HEK293T (cell line): ENCODE data around the gene FAM13C.

Experiments used
- CTCF ChIA-PET: fragments of 350-600 bp; formaldehyde crosslinking; extraction: SDS; loops from one replicate; lab custom pipeline; 2021; ENCODE audit warnings: antibody characterized with exemption, inconsistent platforms; lab: Yijun Ruan, JAX
- POLR2A ChIA-PET: fragments of 350-600 bp; formaldehyde crosslinking; extraction: SDS; loops from one replicate; lab custom pipeline; 2020; ENCODE audit warnings: antibody characterized with exemption, inconsistent platforms; lab: Yijun Ruan, JAX
- DNase-seq: peaks from one replicate; pipeline ENCODE4 v3.0.0; 2012; ENCODE audit warnings: mixed read lengths; ENCODE audit errors: extremely low spot score
- ARNT ChIP-seq: fragments of 450-650 bp; IDR thresholded peaks from 2 replicates; pipeline ENCODE4 v1.6.1; 2017; ENCODE audit warnings: mild to moderate bottlenecking
- BHLHE40 ChIP-seq: fragments of 450-650 bp; IDR thresholded peaks from 2 replicates; pipeline ENCODE4 v1.6.1; 2016; ENCODE audit warnings: mild to moderate bottlenecking, moderate library complexity, borderline replicate concordance
- CTBP1 ChIP-seq: fragments of 450-650 bp; IDR thresholded peaks from 2 replicates; pipeline ENCODE4 v1.6.1; 2016; ENCODE audit warnings: borderline replicate concordance
- ELF4 ChIP-seq: fragments of 450-650 bp; IDR thresholded peaks from 2 replicates; pipeline ENCODE4 v1.6.1; 2017; ENCODE audit warnings: antibody characterized with exemption
- FOXA1 ChIP-seq: fragments of 450-650 bp; IDR thresholded peaks from 2 replicates; pipeline ENCODE4 v1.6.1; 2016; ENCODE audit warnings: mild to moderate bottlenecking
- FOXK2 ChIP-seq: fragments of 450-650 bp; IDR thresholded peaks from 2 replicates; pipeline ENCODE4 v1.6.1; 2016; ENCODE audit warnings: mild to moderate bottlenecking
- FOXM1 ChIP-seq: fragments of 450-650 bp; IDR thresholded peaks from 2 replicates; pipeline ENCODE4 v1.6.1; 2017; ENCODE audit warnings: mild to moderate bottlenecking, borderline replicate concordance
- HDGF ChIP-seq: fragments of 450-650 bp; IDR thresholded peaks from 2 replicates; pipeline ENCODE4 v1.6.1; 2017; ENCODE audit warnings: antibody characterized with exemption, borderline replicate concordance
- L3MBTL2 ChIP-seq: fragments of 450-650 bp; conservative IDR thresholded peaks from 2 replicates; pipeline ENCODE4 v1.6.1; 2016; ENCODE audit warnings: mild to moderate bottlenecking
- LEF1 ChIP-seq: fragments of 450-650 bp; IDR thresholded peaks from 2 replicates; pipeline ENCODE4 v1.6.1; 2017; ENCODE audit warnings: mild to moderate bottlenecking, borderline replicate concordance
- NFRKB ChIP-seq: fragments of 450-650 bp; IDR thresholded peaks from 2 replicates; pipeline ENCODE4 v1.6.1; 2016; ENCODE audit warnings: mild to moderate bottlenecking, moderate library complexity
- PKNOX1 ChIP-seq: fragments of 450-650 bp; IDR thresholded peaks from 2 replicates; pipeline ENCODE4 v1.6.1; 2016
- SP1 ChIP-seq: fragments of 450-650 bp; IDR thresholded peaks from 2 replicates; pipeline ENCODE4 v1.6.1; 2017
- SUZ12 ChIP-seq: fragments of 450-650 bp; IDR thresholded peaks from 2 replicates; pipeline ENCODE4 v1.6.1; 2016; ENCODE audit warnings: mild to moderate bottlenecking
- TARDBP ChIP-seq: fragments of 450-650 bp; IDR thresholded peaks from 2 replicates; pipeline ENCODE4 v1.6.1; 2016
- ZNF384 ChIP-seq: fragments of 450-650 bp; IDR thresholded peaks from 2 replicates; pipeline ENCODE4 v1.6.1; 2016

Gene FAM13C

GRCh38 chr10:59381687-59382086 is 19.3 kb upstream of the FAM13C start:
- TF ChIP-seq ZNF384: no peak
- no peak for TF ChIP-seq NFRKB
- TF ChIP-seq HDGF: no peak
- no peak for TF ChIP-seq LEF1
- TF ChIP-seq L3MBTL2: no peak
- TF ChIP-seq FOXM1: no peak
- POLR2A ChIA-PET: no interaction called here
- CTCF ChIA-PET: no interaction called here
- no peak for DNase-seq

GRCh38 chr10:59376846-59377245 is 14.5 kb upstream of the FAM13C start:
- TF ChIP-seq FOXA1: no peak
- TF ChIP-seq CTBP1: no peak
- TF ChIP-seq FOXM1: no peak
- no peak for TF ChIP-seq ZNF384
- no peak for TF ChIP-seq PKNOX1
- no peak for TF ChIP-seq FOXK2
- no peak for TF ChIP-seq ARNT
- no peak for TF ChIP-seq BHLHE40
- TF ChIP-seq LEF1: no peak
- no peak for TF ChIP-seq TARDBP
- TF ChIP-seq L3MBTL2: no peak
- no peak for TF ChIP-seq HDGF
- TF ChIP-seq ELF4: no peak
- TF ChIP-seq SUZ12: no peak
- no peak for TF ChIP-seq SP1
- no peak for TF ChIP-seq NFRKB
- ChIA-PET CTCF (no interaction called here), POLR2A (no interaction called here)
- DNase-seq: no peak

GRCh38 chr10:59375990-59376389 is 13.6 kb upstream of the FAM13C start:
- TF ChIP-seq BHLHE40 (no peak), TARDBP (no peak), ZNF384 (no peak), ELF4 (no peak)
- CTCF ChIA-PET: no interaction called here
- POLR2A ChIA-PET: no interaction called here

DNA sequence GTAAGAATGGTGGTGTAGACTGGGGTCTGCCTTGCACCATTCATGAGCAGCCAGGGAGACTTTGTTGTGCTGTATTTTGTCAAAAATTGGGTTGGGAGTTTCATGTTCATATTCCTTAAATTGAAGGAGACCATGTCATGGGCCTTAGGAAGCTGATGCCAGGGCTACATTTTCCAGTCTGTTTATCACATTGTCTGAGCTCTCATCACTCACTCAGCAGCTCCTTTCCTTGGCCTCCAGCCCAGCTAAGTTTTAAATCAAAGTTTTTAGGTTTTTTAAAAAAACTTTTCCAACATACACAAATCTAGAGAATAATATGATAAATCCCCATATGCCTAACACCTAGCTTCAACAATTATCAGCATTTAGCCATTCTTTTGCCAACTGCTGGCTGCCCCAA is 12.6 kb upstream of the FAM13C start:
- ChIA-PET POLR2A (no interaction called here), CTCF (no interaction called here)
- TF ChIP-seq CTBP1 (no peak), PKNOX1 (no peak), BHLHE40 (no peak), FOXM1 (no peak), FOXA1 (no peak), L3MBTL2 (no peak), FOXK2 (no peak), ZNF384 (no peak), TARDBP (no peak), ELF4 (no peak), LEF1 (no peak), ARNT (no peak), NFRKB (no peak), HDGF (no peak), SP1 (no peak), SUZ12 (no peak)
- DNase-seq: no peak

More at GRCh38 chr10:59375990-59376389, 13.6 kb upstream of the FAM13C start:
- DNase-seq: no peak

- ChIA-PET POLR2A (no interaction called here), CTCF (no interaction called here)
These were observed 10.7 kb upstream of the FAM13C start for GRCh38 chr10:59373071-59373470.

GRCh38 chr10:59372543-59372942 is 10.2 kb upstream of the FAM13C start:
- POLR2A ChIA-PET: interaction anchor here (1.2 kb wide), 1 partner anchor 10 kb away, joined by 3 read pairs; no protein-coding TSS in a partner anchor
- CTCF ChIA-PET: no interaction called here
- DNase-seq: no peak
- TF ChIP-seq ZNF384: no peak
- TF ChIP-seq NFRKB: no peak
- no peak for TF ChIP-seq PKNOX1
- TF ChIP-seq ARNT: no peak
- no peak for TF ChIP-seq BHLHE40
- no peak for TF ChIP-seq TARDBP
- TF ChIP-seq L3MBTL2: no peak
- no peak for TF ChIP-seq FOXM1
- no peak for TF ChIP-seq FOXK2
- no peak for TF ChIP-seq ELF4
- no peak for TF ChIP-seq SP1
- no peak for TF ChIP-seq SUZ12

More at GRCh38 chr10:59373071-59373470, 10.7 kb upstream of the FAM13C start:
- no peak for TF ChIP-seq SUZ12
- TF ChIP-seq SP1: no peak
- TF ChIP-seq ZNF384: no peak
- TF ChIP-seq BHLHE40: no peak
- TF ChIP-seq ELF4: no peak
- no peak for TF ChIP-seq FOXK2
- TF ChIP-seq LEF1: no peak
- no peak for TF ChIP-seq L3MBTL2
- TF ChIP-seq PKNOX1: no peak
- TF ChIP-seq HDGF: no peak
- no peak for TF ChIP-seq CTBP1
- DNase-seq: no peak
